HepG2 (cell line): ENCODE measurements around the gene IL4I1. TPM values are rescaled to one million over a fixed set of nuclear protein-coding genes. Genes with fewer than 3 reads are reported as not detected.

Experiments used
- ARNTL ChIP-seq: sonication (generic); formaldehyde crosslinking; IDR thresholded peaks from 2 replicates; pipeline ENCODE4 v1.4.0; 2020; ENCODE audit warnings: mild to moderate bottlenecking, missing genetic modification reagents
- CEBPB ChIP-seq: IDR thresholded peaks from 2 replicates; pipeline ENCODE4 v1.6.1; 2011; ENCODE audit warnings: low read depth, low read length, improper control_type of control experiment, borderline replicate concordance
- CREB1 ChIP-seq, 2 experiments: fragments of 450-650 bp in 1 of 2; IDR thresholded peaks; 2 replicates each; pipeline ENCODE4 v1.6.1; 2016 to 2017; ENCODE audit warnings: control low read depth in 1 of 2, mild to moderate bottlenecking in 1 of 2, missing compliant biosample characterization in 1 of 2, missing genetic modification characterization in 1 of 2
- ETV5 ChIP-seq: IDR thresholded peaks from 2 replicates; pipeline ENCODE4 v1.6.1; 2018; ENCODE audit warnings: missing biosample characterization, missing genetic modification reagents, inconsistent platforms, borderline replicate concordance
- GATAD1 ChIP-seq: IDR thresholded peaks from 2 replicates; pipeline ENCODE4 v1.6.1; 2016; ENCODE audit warnings: missing genetic modification reagents, missing compliant biosample characterization
- HCFC1 ChIP-seq: fragments of 150-350 bp; IDR thresholded peaks from 2 replicates; pipeline ENCODE4 v1.6.1; 2014; ENCODE audit warnings: low read depth, low read length
- KAT7 ChIP-seq: IDR thresholded peaks from 2 replicates; pipeline ENCODE4 v1.6.1; 2018; ENCODE audit warnings: borderline replicate concordance, missing compliant biosample characterization
- MEF2D ChIP-seq: sonication (generic); formaldehyde crosslinking; IDR thresholded peaks from 2 replicates; pipeline ENCODE4 v1.5.1; 2020; ENCODE audit warnings: mild to moderate bottlenecking, missing genetic modification reagents
- MXI1 ChIP-seq: IDR thresholded peaks from 3 replicates; pipeline ENCODE4 v1.6.1; 2012; ENCODE audit warnings: low read depth, low read length, inconsistent platforms, borderline replicate concordance
- ONECUT2 ChIP-seq: sonication (generic); formaldehyde crosslinking; IDR thresholded peaks from 2 replicates; pipeline ENCODE4 v1.4.0; 2020; ENCODE audit warnings: missing genetic modification reagents
- REL ChIP-seq: sonication (generic); formaldehyde crosslinking; conservative IDR thresholded peaks from 2 replicates; pipeline ENCODE4 v1.8.0; 2022; ENCODE audit warnings: mild to moderate bottlenecking, missing genetic modification reagents, moderate library complexity
- RORA ChIP-seq: sonication (generic); formaldehyde crosslinking; IDR thresholded peaks from 2 replicates; pipeline ENCODE4 v1.5.0; 2020; ENCODE audit warnings: mild to moderate bottlenecking, missing genetic modification reagents, moderate library complexity
- ZBTB10 ChIP-seq: sonication (generic); formaldehyde crosslinking; IDR thresholded peaks from 2 replicates; pipeline ENCODE4 v1.4.0; 2020; ENCODE audit warnings: missing genetic modification reagents, borderline replicate concordance
- ZBTB42 ChIP-seq: sonication (generic); formaldehyde crosslinking; IDR thresholded peaks from 2 replicates; pipeline ENCODE4 v1.5.0; 2020; ENCODE audit warnings: mild to moderate bottlenecking, missing genetic modification reagents
- ZHX1 ChIP-seq: sonication (generic); formaldehyde crosslinking; IDR thresholded peaks from 2 replicates; pipeline ENCODE4 v1.8.1; 2022; ENCODE audit warnings: low read depth, mild to moderate bottlenecking, missing genetic modification reagents
- ZNF263 ChIP-seq: sonication (generic); formaldehyde crosslinking; IDR thresholded peaks from 2 replicates; pipeline ENCODE4 v1.4.0; 2020; ENCODE audit warnings: missing genetic modification reagents
- ZSCAN22 ChIP-seq: sonication (generic); formaldehyde crosslinking; IDR thresholded peaks from 2 replicates; pipeline ENCODE4 v1.4.0; 2020; ENCODE audit warnings: mild to moderate bottlenecking, missing genetic modification reagents
- polyA plus RNA-seq, 8 experiments: library from polyadenylated mRNA; depleted of rRNA in 3 of 8; stranded (reverse) in 7 of 8; unstranded in 1 of 8; fragments of >200 nt; fragmentation: Illumina TruSeq in 4 of 8; extraction: Trizol in 4 of 8; gene quantifications; 2 replicates each; pipeline versions ENCODE4 v1.2.1 to v1.2.3, GENCODE V29; 2011 to 2016; ENCODE audit warnings: low read depth in 4 of 8, missing spikeins in 1 of 8, mixed read lengths in 1 of 8; ENCODE audit not compliant: insufficient read depth in 1 of 8
- total RNA-seq, 5 experiments: library from RNA; depleted of rRNA; stranded (reverse); fragments of >200 nt; fragmentation: Illumina TruSeq; extraction: Trizol; gene quantifications; 2 replicates each; pipeline ENCODE4 v1.2.3, GENCODE V29; 2016; ENCODE audit warnings: low read depth in 1 of 5
- TF ChIP-seq, protein P1 (sequence below): sonication (generic); formaldehyde crosslinking; IDR thresholded peaks from 2 replicates; pipeline ENCODE4 v1.4.0; 2020; ENCODE audit warnings: missing genetic modification reagents, borderline replicate concordance

The IL4I1 gene
- total and polyA plus RNA-seq, 2 of the 13 experiments (the other 11 are each of a cell fraction or from before 2014, with no cell fraction given) = not detected

- TF ChIP-seq, protein P1, sequence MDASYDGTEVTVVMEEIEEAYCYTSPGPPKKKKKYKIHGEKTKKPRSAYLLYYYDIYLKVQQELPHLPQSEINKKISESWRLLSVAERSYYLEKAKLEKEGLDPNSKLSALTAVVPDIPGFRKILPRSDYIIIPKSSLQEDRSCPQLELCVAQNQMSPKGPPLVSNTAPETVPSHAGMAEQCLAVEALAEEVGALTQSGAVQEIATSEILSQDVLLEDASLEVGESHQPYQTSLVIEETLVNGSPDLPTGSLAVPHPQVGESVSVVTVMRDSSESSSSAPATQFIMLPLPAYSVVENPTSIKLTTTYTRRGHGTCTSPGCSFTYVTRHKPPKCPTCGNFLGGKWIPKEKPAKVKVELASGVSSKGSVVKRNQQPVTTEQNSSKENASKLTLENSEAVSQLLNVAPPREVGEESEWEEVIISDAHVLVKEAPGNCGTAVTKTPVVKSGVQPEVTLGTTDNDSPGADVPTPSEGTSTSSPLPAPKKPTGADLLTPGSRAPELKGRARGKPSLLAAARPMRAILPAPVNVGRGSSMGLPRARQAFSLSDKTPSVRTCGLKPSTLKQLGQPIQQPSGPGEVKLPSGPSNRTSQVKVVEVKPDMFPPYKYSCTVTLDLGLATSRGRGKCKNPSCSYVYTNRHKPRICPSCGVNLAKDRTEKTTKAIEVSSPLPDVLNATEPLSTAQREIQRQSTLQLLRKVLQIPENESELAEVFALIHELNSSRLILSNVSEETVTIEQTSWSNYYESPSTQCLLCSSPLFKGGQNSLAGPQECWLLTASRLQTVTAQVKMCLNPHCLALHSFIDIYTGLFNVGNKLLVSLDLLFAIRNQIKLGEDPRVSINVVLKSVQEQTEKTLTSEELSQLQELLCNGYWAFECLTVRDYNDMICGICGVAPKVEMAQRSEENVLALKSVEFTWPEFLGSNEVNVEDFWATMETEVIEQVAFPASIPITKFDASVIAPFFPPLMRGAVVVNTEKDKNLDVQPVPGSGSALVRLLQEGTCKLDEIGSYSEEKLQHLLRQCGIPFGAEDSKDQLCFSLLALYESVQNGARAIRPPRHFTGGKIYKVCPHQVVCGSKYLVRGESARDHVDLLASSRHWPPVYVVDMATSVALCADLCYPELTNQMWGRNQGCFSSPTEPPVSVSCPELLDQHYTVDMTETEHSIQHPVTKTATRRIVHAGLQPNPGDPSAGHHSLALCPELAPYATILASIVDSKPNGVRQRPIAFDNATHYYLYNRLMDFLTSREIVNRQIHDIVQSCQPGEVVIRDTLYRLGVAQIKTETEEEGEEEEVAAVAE (CRISPR knock-in tag) = peak; percentile 21; the same call in 1 of the 2 replicates
- TF ChIP-seq MXI1 (peak; percentile 75; the same call in 1 of the 3 replicates), CREB1 (IDR thresholded peaks at IDR 0.05) (peak; percentile 93), CREB1 (CRISPR knock-in tag; IDR thresholded peaks at IDR 0.05) (peak; percentile 96), KAT7 (CRISPR knock-in tag) (peak; percentile 15; the same call in 1 of the 2 replicates), REL (0 out of 2 replicates have a peak, but pooled peaks have one; percentile 50), GATAD1 (CRISPR knock-in tag) (peak; percentile 82), HCFC1 (peak; percentile 59), MEF2D (CRISPR knock-in tag) (peak; percentile 45; the same call in 1 of the 2 replicates), ARNTL (CRISPR knock-in tag) (peak; percentile 98), ZBTB42 (CRISPR knock-in tag) (no peak), RORA (CRISPR knock-in tag) (no peak), ZBTB10 (no peak), ZSCAN22 (CRISPR knock-in tag) (no peak), ETV5 (CRISPR knock-in tag) (peak; percentile 93), ONECUT2 (CRISPR knock-in tag) (no peak), ZHX1 (CRISPR knock-in tag) (peak; percentile 99), CEBPB (no peak), ZNF263 (CRISPR knock-in tag) (0 out of 2 replicates have a peak, but pooled peaks have one; percentile 47)
Measured at GRCh38 chr19:49877020-49877878, 19.4 kb downstream of the IL4I1 start, which contains the start of the genes AKT1S1 and TBC1D17 (continued).
